Psoas muscle (tissue), 8 donors: ENCODE measurements around the gene RAD23B. TPM values are rescaled to one million over a fixed set of nuclear protein-coding genes. Genes with fewer than 3 reads are reported as not detected.

Source experiments
- ATAC-seq, 4 donors: fragments of 200-7000 bp; cut with Tn5 transposase; one replicate each; pipeline ENCODE4 v1.9.1; 2020; ENCODE audit warnings: moderate library complexity in 3 of 4, mild to moderate bottlenecking in 2 of 4
- DNase-seq, 2 donors: peaks; one replicate each; pipeline ENCODE4 v3.0.0-alpha.2; 2020
- H3K27ac ChIP-seq: fragments of 200-600 bp; one replicate; pipeline ENCODE4 v1.8.0; 2022
- H3K27me3 ChIP-seq, 3 donors: fragments of 200-600 bp in 1 of 3; one replicate each; pipeline versions ENCODE4 v1.6.1 to v1.8.0; 2013 to 2022; ENCODE audit warnings: low read length in 2 of 3, mild to moderate bottlenecking in 2 of 3, moderate library complexity in 1 of 3; ENCODE audit not compliant: insufficient read depth in 3 of 3
- H3K36me3 ChIP-seq, 2 donors: fragments of 200-600 bp in 1 of 2; one replicate each; pipeline versions ENCODE4 v1.6.1 to v1.8.0; 2013 to 2022; ENCODE audit warnings: low read depth in 1 of 2, mild to moderate bottlenecking in 1 of 2, moderate library complexity in 1 of 2; ENCODE audit not compliant: insufficient read depth in 1 of 2
- H3K4me1 ChIP-seq: fragments of 200-600 bp; one replicate; pipeline ENCODE4 v1.8.0; 2022
- H3K4me3 ChIP-seq: fragments of 200-600 bp; one replicate; pipeline ENCODE4 v1.8.0; 2022; ENCODE audit warnings: mild to moderate bottlenecking
- H3K9me3 ChIP-seq: fragments of 200-600 bp; one replicate; pipeline ENCODE4 v1.8.0; 2022
- CTCF ChIP-seq: fragments of 200-600 bp; IDR thresholded peaks from one replicate; pipeline ENCODE4 v1.8.0; 2022; ENCODE audit warnings: antibody characterized with exemption
- WGBS, 3 donors: extraction: QIAGEN DNeasy Blood & Tissue Kit; methylation state at CpG; one replicate each; pipeline versions ENCODE4 v1.1.6 to v1.1.7; 2013; 5-methylcytosine and 5-hydroxymethylcytosine counted together
- intact Hi-C, 2 donors: fragments of 100-400 bp; cut with DNase I; formaldehyde crosslinking; loops; one replicate each; pipeline versions ENCODE4 v1.11.0 to v1.14.2; 2022
- polyA plus RNA-seq, 3 donors: library from polyadenylated mRNA; stranded (reverse); fragments of 200-250 nt; gene quantifications; one replicate each; pipeline ENCODE4 v1.2.3, GENCODE V29; 2013
- total RNA-seq, 4 donors: library from RNA; stranded (reverse); fragmentation: NEBNext Ultra II Directional in 2 of 4; extraction: Animal tissue kit (Norgen Biotek cat#: 25700) in 2 of 4; gene quantifications; one replicate each; pipeline versions ENCODE4 v1.2.1 to v1.2.4, GENCODE V29; 2021 to 2023
- donor health status: healthy with polysubstance abuse.
- donor health status: DM: no; HTN: no; CAD: no; lungs with moderate emphysema.
- donor health status: Bipolar disorder and iron deficiency.
- donor health status: healthy.
- donor health status: DM: yes; HTN: yes; CAD: no.
- donor health status: DM: no; HTN: no; CAD: no.
- donor health status: DM: no; HTN: no; CAD: no.
- donor health status: DM: yes; HTN: yes; CAD: no.

Gene RAD23B
- total and polyA plus RNA-seq, 7 donors = 126 to 283 (median 225) TPM

DNA sequence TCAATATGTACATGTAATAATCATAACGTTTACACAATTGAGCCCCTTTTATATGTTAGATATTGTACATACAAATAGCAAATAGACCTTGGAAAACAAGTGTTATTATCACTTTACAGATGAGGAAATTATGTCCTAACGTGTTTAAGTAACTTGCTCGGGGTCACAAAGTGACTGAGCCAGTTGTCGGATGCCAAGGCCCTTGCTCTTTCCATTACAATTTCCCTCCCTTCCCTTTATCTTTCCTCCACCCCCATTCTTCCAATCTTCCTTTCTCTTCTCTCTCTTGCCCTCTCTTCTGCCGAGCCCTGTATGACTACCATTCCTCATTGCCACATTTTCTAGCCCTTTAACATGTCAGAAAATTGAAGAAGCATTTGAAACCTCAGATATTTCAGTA lies 34.4 kb upstream of the RAD23B start:
- intact Hi-C loops = no loop called here
- peak overlapping the region; percentile 68 for H3K27ac ChIP-seq
- TF ChIP-seq CTCF = no peak

DNA sequence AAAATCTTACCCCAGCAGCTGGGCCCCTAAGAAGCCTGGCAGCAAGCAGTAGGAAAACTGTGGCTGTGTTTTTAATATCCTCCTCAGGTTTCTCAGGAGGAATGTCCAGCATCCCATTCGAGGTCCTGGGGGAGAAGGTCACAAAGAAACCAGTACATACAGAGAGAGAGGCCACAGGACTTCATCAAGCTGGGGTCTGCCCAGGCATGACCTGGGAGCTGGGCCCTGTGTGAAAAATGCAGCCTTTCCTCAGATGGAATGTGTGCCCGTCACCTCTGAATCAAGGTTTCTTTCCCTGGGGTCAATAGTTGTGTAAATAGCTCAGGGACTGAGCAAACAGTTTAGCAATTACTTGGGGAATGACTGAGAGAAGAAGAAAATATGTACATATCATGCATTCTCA lies 33.9 kb upstream of the RAD23B start:
- TF ChIP-seq CTCF = no peak

More for the DNA sequence above, 34.4 kb upstream of the RAD23B start:
- peak in 1 of 4 donors; percentile 23 for ATAC-seq
- Histone ChIP-seq H3K27me3 (no peaks in the 10 kb centered on the region), H3K36me3 (no peaks in the 10 kb centered on the region), H3K4me1 (peaks cover 21% of the 10 kb centered on the region), H3K9me3 (no peaks in the 10 kb centered on the region), H3K4me3 (peak overlapping the region; percentile 24)
- 25 to 44% (median 29%) methylated on average over 5 of the region's 5 CpGs for WGBS, 3 donors
- no peak for DNase-seq

DNA sequence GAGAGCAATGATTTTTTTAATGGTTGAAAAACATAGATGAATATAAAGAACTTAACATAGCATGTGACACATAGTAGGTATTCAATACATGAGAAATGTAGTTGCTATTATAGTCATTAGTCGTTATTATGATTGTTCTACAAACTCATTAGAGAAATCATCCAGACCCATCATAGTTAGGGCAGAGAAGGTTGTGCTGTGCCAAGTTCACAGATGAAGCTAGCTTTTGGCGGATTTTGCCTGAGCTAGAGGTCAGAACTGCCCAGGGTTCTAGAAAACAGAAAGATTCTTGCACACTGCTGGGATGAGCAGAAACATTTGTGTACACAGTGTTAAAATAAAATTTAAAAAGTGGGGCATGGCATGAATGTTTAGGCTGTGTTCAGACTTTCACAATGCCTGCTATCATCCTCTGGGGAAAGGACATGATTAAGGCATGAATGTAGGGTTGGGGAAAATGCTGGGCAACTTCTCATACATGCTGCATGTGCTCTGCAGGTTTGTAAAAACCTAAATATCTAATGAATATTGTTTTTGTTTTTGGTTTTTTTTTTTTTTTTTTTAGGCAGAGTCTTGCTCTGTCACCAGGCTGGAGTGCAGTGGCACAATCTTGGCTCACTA lies 33.3 kb upstream of the RAD23B start:
- H3K4me1 ChIP-seq = peaks cover 17% of the 10 kb centered on the region
- ATAC-seq (no peak), DNase-seq (no peak)
- WGBS, 3 donors = 83 to 86% (median 84%) methylated on average over 2 of the region's 2 CpGs
- H3K27ac ChIP-seq = no peak overlapping the region
- no peaks in the 10 kb centered on the region for H3K36me3 ChIP-seq
- H3K9me3 ChIP-seq = no peaks in the 10 kb centered on the region
- no peaks in the 10 kb centered on the region for H3K27me3 ChIP-seq
- no peak overlapping the region for H3K4me3 ChIP-seq
- TF ChIP-seq CTCF = no peak
- intact Hi-C loops = no loop called here

More for the DNA sequence above, 33.9 kb upstream of the RAD23B start:
- peak in 3 of 4 donors; percentile 42 to 66 (median 55) for ATAC-seq
- peak overlapping the region; percentile 24 for H3K4me3 ChIP-seq
- no peak for DNase-seq
- H3K27me3 ChIP-seq = no peaks in the 10 kb centered on the region
- 22 to 33% (median 29%) methylated on average over 2 of the region's 2 CpGs for WGBS, 3 donors
- peak overlapping the region; percentile 68 for H3K27ac ChIP-seq
- no peaks in the 10 kb centered on the region for H3K9me3 ChIP-seq
- H3K4me1 ChIP-seq = peaks cover 20% of the 10 kb centered on the region
- H3K36me3 ChIP-seq = no peaks in the 10 kb centered on the region
- intact Hi-C loops = no loop called here

DNA sequence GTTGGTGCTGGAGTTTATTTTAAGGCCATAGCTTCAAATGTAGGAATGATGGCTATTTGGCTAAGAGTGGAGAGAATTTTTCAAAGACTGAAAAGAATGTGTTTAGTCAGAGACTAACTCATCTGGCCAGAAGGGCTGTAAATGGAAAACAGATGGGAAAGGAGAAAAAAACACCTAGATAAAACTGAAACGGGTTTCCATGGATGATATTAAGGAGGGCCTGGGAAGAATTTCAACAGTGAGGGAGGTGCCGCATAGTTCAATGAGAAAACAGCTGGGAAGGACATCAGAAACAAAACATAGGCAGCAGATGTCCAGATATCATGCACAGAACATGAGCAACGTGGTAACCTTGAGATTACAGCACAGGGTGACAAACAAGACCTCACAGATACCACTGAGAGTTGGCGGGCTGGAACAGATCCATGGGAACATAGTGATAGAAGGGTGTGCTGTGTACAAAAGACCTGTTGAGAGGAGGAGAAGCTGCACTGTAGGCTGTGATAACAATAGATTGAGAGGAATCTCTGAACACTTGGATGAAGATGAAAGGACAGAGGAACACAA lies 31.2 kb upstream of the RAD23B start:
- intact Hi-C loops = no loop called here
- DNase-seq (peak; percentile 55 to 56), ATAC-seq (peak; percentile 71 to 94 (median 82))
- Histone ChIP-seq H3K27ac (peak overlapping the region; percentile 18), H3K36me3 (no peaks in the 10 kb centered on the region), H3K4me3 (no peak overlapping the region), H3K9me3 (no peaks in the 10 kb centered on the region), H3K4me1 (peaks cover 17% of the 10 kb centered on the region), H3K27me3 (no peaks in the 10 kb centered on the region)
- 13 to 15% (median 14%) methylated on average over 4 of the region's 4 CpGs for WGBS, 3 donors
- no peak for TF ChIP-seq CTCF
